ENCODE data around the gene KRT86. TPM values are rescaled to one million over a fixed set of nuclear protein-coding genes. Genes with fewer than 3 reads are reported as not detected.
A peak's percentile ranks its signal among the peaks of the same experiment; 100 is the strongest.

KRT86 gene
- polyA plus RNA-seq, 2 of the 4 experiments (the other 2 are of a cell fraction), result 23.5 to 378 TPM

DNA sequence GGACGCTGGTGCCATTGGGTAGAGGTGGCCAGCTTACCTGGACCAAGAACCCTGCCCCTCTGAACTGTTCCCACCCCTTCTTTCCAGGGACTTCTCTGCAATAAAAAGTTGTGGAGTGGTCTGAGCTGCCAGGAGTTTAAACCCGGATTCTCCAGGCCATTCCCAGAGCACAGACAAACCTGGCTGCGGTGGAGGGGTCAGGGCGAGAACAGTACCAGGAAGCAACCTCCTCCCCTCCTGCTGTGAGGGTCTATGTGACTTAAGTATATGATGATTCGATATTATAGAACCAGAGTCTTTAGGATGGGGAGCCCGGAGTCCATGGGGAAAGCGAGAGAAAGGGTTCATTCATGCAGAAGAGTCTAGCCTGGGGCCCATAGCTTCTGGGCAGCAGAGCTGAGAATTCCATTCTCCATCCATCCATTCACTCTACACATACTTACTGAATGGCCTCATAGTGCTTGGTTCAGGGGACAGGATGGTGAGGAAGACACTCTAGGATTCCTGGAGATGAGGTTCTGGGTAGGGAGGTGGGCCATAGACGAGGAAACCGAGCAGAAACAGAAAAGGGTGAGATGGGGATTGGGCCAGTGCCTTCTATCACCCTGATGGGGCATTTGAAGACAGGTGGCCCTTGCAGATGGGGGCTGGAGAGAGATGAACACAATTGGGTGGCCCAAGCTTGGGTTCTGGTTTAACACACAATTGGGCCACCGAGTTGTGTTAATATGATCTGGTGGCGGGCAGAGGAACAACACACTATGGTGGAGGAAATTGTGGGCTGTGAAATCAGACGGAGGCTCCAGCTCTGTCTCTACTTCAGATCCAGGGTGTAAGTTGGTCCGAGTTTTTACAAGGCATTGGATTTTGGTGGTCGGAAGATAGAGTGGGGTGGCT, 5.2 kb downstream of the KRT86 start (continued):
- TF ChIP-seq, protein P1, sequence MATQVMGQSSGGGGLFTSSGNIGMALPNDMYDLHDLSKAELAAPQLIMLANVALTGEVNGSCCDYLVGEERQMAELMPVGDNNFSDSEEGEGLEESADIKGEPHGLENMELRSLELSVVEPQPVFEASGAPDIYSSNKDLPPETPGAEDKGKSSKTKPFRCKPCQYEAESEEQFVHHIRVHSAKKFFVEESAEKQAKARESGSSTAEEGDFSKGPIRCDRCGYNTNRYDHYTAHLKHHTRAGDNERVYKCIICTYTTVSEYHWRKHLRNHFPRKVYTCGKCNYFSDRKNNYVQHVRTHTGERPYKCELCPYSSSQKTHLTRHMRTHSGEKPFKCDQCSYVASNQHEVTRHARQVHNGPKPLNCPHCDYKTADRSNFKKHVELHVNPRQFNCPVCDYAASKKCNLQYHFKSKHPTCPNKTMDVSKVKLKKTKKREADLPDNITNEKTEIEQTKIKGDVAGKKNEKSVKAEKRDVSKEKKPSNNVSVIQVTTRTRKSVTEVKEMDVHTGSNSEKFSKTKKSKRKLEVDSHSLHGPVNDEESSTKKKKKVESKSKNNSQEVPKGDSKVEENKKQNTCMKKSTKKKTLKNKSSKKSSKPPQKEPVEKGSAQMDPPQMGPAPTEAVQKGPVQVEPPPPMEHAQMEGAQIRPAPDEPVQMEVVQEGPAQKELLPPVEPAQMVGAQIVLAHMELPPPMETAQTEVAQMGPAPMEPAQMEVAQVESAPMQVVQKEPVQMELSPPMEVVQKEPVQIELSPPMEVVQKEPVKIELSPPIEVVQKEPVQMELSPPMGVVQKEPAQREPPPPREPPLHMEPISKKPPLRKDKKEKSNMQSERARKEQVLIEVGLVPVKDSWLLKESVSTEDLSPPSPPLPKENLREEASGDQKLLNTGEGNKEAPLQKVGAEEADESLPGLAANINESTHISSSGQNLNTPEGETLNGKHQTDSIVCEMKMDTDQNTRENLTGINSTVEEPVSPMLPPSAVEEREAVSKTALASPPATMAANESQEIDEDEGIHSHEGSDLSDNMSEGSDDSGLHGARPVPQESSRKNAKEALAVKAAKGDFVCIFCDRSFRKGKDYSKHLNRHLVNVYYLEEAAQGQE (IDR thresholded peaks at IDR 0.05), result 0 out of 2 replicates have a peak, but pooled peaks have one; percentile 1

DNA sequence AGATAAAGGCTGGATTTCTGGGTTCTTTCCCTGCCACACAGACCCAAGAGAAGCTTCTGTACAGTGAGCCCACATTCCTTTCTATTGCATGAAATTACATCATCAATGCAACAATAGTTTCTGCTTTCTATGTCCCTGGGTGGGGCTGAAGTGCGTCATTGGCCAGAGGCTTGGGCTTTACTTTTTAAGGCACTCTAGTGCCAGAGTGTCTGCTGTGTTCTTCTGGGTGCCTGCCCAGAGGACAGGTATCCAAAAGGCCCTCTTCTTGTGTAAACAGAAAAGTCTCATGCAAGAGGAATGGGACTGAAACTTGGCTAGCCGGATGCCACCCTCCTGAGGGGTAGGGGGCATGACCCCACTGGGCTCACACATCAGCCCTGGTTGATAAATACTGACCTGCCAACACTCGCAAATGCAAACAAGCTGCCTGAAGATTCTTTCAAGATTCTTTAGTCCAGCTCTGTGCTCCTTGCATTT, 5.9 kb downstream of the KRT86 start:
- H3K9me3 ChIP-seq, result no peaks in the 10 kb centered on the region
- no peak overlapping the region for H3K4me3 ChIP-seq
- H3K4me1 ChIP-seq, result peaks cover 83% of the 10 kb centered on the region
- WGBS (ENCODE audit: missing lambda C conversion rate), result 6% methylated on average over 3 of the region's 3 CpGs
- ChIA-PET CTCF (interaction anchor here (0.7 to 15.3 kb wide), 24 partner anchors 7 to 617 kb away, joined by 3 to 387 read pairs (median 20); partner anchors contain the start of gene KRT83), POLR2A (interaction anchor here (0.6 to 11.7 kb wide), 18 partner anchors 9 to 726 kb away, joined by 3 to 383 read pairs (median 7); partner anchors contain the start of genes EIF4B, KRT7, KRT80 and NR4A1)
- peak; percentile 100 for FAIRE-seq
- peak overlapping the region; percentile 96 to 100 for H3K27ac ChIP-seq
- ATAC-seq, result peak; percentile 62 to 67
- peak overlapping the region; percentile 84 for H3K4me2 ChIP-seq
- peak; percentile 94 to 100 for DNase-seq (ENCODE audit: low read depth in 1 of 2, low spot score in 1 of 2)
- TF ChIP-seq MAZ (IDR thresholded peaks at IDR 0.05; ENCODE audit: borderline replicate concordance, low read depth, low read length), result no peak
- TF ChIP-seq, protein P2, sequence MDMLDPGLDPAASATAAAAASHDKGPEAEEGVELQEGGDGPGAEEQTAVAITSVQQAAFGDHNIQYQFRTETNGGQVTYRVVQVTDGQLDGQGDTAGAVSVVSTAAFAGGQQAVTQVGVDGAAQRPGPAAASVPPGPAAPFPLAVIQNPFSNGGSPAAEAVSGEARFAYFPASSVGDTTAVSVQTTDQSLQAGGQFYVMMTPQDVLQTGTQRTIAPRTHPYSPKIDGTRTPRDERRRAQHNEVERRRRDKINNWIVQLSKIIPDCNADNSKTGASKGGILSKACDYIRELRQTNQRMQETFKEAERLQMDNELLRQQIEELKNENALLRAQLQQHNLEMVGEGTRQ (IDR thresholded peaks at IDR 0.05), result no peak
- TF ChIP-seq CBX8 (IDR thresholded peaks at IDR 0.05), result no peak
- TF ChIP-seq CHD4 (IDR thresholded peaks at IDR 0.05; ENCODE audit: borderline replicate concordance), result no peak
- TF ChIP-seq ZFP36 (IDR thresholded peaks at IDR 0.05; ENCODE audit: borderline replicate concordance, partially characterized antibody), result peak; percentile 50
- TF ChIP-seq ZSCAN20 (CRISPR knock-in tag; IDR thresholded peaks at IDR 0.05), result peak; percentile 89
- peak; percentile 97 to 98; a peak in 4 of 5 replicates for TF ChIP-seq JUN (IDR thresholded peaks at IDR 0.05)
- TF ChIP-seq TFCP2L1 (CRISPR knock-in tag; IDR thresholded peaks at IDR 0.05), result no peak
- TF ChIP-seq, protein P3, sequence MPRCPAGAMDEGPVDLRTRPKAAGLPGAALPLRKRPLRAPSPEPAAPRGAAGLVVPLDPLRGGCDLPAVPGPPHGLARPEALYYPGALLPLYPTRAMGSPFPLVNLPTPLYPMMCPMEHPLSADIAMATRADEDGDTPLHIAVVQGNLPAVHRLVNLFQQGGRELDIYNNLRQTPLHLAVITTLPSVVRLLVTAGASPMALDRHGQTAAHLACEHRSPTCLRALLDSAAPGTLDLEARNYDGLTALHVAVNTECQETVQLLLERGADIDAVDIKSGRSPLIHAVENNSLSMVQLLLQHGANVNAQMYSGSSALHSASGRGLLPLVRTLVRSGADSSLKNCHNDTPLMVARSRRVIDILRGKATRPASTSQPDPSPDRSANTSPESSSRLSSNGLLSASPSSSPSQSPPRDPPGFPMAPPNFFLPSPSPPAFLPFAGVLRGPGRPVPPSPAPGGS (IDR thresholded peaks at IDR 0.05), result peak; percentile 96; the same call in 2 of the 3 replicates
- peak; percentile 21 to 48 for TF ChIP-seq RAD21 (conservative IDR thresholded peaks at IDR 0.05 in 1 of 2, IDR thresholded peaks at IDR 0.05 in 1 of 2)
- TF ChIP-seq HEYL (CRISPR knock-in tag; IDR thresholded peaks at IDR 0.05), result peak; percentile 1; the same call in 1 of the 2 replicates
- no peak for TF ChIP-seq CHD2 (IDR thresholded peaks at IDR 0.05; ENCODE audit: low read length, partially characterized antibody)
- TF ChIP-seq FOSB (CRISPR knock-in tag; IDR thresholded peaks at IDR 0.05), result no peak
- no peak for TF ChIP-seq POLR2A (IDR thresholded peaks at IDR 0.05; ENCODE audit: low read length)
- no peak for TF ChIP-seq NPAS2 (CRISPR knock-in tag; IDR thresholded peaks at IDR 0.05; ENCODE audit: borderline replicate concordance)
- TF ChIP-seq SREBF2 (IDR thresholded peaks at IDR 0.05), result no peak
- peak; percentile 97 for TF ChIP-seq GATA3 (IDR thresholded peaks at IDR 0.05; ENCODE audit: borderline replicate concordance)
- peak; percentile 88 for TF ChIP-seq FOSL2 (IDR thresholded peaks at IDR 0.05)
- peak; percentile 94 for TF ChIP-seq FOSL2 (CRISPR knock-in tag; IDR thresholded peaks at IDR 0.05)
- TF ChIP-seq, protein P4, sequence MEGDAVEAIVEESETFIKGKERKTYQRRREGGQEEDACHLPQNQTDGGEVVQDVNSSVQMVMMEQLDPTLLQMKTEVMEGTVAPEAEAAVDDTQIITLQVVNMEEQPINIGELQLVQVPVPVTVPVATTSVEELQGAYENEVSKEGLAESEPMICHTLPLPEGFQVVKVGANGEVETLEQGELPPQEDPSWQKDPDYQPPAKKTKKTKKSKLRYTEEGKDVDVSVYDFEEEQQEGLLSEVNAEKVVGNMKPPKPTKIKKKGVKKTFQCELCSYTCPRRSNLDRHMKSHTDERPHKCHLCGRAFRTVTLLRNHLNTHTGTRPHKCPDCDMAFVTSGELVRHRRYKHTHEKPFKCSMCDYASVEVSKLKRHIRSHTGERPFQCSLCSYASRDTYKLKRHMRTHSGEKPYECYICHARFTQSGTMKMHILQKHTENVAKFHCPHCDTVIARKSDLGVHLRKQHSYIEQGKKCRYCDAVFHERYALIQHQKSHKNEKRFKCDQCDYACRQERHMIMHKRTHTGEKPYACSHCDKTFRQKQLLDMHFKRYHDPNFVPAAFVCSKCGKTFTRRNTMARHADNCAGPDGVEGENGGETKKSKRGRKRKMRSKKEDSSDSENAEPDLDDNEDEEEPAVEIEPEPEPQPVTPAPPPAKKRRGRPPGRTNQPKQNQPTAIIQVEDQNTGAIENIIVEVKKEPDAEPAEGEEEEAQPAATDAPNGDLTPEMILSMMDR (IDR thresholded peaks at IDR 0.05), result no peak
- peak; percentile 98 to 99 for TF ChIP-seq EP300 (IDR thresholded peaks at IDR 0.05)
- no peak for TF ChIP-seq KDM1A (IDR thresholded peaks at IDR 0.05; ENCODE audit: low read depth)
- TF ChIP-seq EHF (CRISPR knock-in tag; IDR thresholded peaks at IDR 0.05), result no peak
- peak; percentile 96 for TF ChIP-seq JUNB (IDR thresholded peaks at IDR 0.05)
- peak; percentile 30; the same call in 1 of the 3 replicates for TF ChIP-seq NR3C1 (IDR thresholded peaks at IDR 0.05)
- TF ChIP-seq, protein P5, sequence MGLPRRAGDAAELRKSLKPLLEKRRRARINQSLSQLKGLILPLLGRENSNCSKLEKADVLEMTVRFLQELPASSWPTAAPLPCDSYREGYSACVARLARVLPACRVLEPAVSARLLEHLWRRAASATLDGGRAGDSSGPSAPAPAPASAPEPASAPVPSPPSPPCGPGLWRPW (IDR thresholded peaks at IDR 0.05), result peak; percentile 88; the same call in 1 of the 2 replicates
- TF ChIP-seq, protein P6, sequence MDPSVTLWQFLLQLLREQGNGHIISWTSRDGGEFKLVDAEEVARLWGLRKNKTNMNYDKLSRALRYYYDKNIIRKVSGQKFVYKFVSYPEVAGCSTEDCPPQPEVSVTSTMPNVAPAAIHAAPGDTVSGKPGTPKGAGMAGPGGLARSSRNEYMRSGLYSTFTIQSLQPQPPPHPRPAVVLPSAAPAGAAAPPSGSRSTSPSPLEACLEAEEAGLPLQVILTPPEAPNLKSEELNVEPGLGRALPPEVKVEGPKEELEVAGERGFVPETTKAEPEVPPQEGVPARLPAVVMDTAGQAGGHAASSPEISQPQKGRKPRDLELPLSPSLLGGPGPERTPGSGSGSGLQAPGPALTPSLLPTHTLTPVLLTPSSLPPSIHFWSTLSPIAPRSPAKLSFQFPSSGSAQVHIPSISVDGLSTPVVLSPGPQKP (IDR thresholded peaks at IDR 0.05; ENCODE audit: low read depth, low read length), result no peak
- TF ChIP-seq RARB (CRISPR knock-in tag; IDR thresholded peaks at IDR 0.05), result peak; percentile 97
